ENCODE measurements around the gene IDI1.
"Not testable (repeated sequence)": the region's sequence is repeated elsewhere in the genome, so short reads cannot be mapped to it uniquely, and the experiment has no call there.

IDI1 gene

DNA sequence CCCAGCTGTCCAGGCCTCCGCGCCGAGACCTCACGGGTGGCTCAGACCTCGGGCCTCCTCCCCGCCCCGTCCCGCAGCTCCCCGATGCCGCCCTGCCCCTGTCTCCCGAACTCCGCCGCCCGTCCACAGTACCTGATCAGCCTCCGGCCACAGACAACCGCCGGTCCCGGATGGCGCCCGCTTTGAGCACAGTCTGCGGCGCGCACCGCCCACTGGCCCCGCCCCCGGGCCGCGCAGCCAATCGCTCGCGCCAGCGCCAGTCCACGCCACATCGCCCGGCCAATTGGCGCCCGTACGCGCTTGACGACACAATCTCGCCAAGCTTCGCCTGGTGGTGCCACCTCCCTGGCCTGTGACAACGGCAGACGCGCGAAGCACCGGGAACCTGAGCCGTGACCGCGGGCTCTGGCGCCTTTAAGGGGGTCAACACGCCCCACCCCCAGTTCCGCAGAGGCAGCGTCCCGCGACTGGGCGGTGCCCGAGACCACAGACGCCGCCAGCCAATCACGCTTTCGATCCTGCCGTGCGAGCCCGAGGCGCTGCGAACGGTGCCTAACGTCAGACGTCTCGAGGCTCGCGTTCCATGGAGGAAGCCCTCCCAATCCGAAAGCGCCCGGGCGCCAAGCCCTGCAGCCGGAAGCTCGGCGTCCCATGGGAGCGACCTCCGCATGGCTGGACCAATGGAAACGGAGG is at the start of gene IDI1:
Gene IDI1, minus strand, starts transcription at position 388 of the 693 bp plus-strand sequence. Its CDS starts 116 bp downstream, at position 272.
- DNase-seq: peak; percentile 83

DNA sequence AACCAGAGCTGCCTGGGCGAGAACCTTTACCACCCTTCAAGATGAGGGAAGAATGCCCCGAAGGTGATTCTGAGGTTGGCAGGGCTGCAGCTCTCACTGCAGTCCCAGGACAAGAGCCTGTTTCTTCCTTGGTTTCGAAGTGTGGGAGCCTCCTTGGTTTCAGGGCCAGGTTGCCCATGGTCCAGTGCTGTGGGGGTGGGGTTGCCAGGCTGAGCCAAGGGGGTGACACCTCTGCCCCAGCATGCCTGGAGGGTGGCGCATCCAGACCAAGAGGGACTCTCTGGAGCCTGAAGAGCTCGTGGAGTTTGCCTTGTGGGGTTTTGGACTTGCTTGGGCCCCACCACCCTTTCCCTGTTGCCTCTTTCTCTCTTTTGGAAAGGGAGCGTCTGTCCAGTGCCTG is 48.5 kb upstream of the IDI1 start:
- DNase-seq: no peak

DNA sequence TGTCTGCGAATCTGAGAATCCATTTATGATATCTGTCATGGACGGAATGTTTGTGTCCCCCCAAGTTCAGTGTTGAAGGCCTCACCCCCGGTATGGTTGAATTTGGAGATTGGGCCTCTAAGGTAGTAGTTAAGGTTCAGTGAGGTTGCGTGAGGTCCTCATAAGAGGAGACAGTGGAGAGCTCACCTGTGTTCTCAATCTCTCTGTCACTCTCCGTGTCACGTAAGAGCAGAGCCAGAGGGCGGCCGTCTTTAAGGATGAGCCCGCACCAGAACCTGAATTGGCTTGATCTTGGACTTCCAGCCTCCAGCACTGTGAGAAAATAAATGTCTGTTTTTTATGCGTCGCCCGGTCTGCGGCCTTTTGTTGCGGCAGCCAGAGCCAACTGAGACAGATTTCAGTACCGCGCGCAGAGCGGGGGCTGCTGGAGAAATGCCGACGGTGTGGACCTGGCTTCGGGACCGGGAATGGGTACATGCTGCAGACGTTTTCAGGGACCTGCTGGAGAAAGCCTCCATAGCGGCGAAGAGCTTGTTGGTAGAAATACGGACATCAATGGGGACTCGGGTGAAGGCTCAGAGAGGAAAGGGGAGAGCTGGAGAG is 47.5 kb upstream of the IDI1 start:
- DNase-seq: no peak

DNA sequence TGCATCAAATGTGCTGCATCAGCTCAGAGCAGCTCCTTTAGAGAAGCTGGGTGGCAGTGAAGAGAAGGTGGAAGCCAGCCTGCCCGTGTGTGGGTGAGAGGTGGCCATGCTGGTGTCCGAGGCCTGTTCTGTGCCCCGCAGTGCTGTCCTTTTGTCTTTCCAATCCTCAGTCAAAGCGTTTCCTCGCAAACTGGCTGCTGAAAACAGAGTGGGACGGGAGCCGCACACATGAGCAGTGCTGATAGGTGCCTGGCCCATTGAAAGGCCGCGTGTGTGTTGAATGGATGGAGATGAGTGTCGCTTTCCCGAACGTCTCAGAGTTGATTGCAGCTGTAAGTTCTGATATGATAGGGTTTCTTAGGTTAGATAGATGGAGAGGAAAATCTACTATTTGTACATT is 46.6 kb upstream of the IDI1 start:
- DNase-seq: no peak

DNA sequence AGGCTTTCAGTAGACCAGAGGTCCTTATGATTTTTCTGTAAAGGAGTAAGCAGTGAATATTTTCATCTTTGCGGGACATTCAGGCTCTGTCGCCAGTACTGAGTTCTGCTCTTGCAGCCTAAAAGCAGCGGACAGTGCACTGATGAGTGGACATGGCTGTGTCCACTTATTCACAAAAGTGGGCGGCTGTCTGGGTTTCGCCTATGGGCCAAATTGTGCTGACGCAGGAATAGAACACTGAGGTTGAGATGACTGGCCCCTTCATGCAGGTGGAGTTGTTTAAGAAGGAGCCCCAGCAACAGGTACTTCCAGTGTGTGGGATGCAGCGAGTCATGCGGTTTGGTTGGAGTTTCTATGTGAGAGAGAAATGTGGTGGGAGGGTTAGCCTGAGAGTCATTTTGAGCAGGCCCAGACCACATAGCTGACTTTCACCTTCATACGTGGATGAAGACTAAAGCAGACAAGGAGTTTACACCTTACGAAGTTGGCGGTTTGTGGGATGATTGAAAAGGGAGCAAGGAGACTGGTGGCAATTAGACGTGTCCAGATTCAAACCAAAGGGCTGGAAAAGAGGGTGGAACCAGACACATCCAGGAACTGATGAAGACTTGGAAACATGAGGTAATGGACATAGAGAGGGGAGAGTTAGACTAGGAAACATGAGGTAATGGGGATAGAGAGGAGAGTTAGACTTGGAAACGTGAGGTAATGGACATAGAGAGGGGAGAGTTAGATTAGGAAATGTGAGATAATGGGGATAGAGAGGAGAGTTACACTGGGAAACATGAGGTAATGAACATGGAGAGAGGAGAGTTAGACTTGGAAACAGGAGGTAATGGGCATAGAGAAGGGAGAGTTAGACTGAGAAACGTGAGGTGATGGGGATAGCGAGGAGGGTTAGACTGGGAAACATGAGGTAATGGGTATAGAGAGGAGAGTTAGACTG is 45.5 kb upstream of the IDI1 start:
- no peak for DNase-seq

DNA sequence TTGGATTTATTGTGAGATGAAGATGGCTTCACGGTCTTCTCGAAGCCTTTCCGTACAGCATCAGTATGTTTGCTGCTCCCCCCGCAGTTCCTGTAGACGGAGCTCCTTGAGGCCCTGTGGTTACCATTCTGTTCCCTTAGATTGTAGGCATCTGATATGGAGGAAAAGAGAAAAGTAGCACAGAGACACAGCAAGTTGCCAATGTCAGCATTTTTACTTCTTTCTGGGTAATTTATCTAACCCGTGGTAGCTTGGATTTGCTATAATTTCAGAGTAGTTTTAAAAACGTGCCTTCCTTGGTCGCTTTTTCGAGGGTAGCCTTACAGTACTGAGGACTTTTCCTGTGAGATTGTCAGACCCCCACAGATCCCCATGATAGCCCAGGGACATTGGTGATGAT is 44.8 kb upstream of the IDI1 start:
- no peak for DNase-seq

DNA sequence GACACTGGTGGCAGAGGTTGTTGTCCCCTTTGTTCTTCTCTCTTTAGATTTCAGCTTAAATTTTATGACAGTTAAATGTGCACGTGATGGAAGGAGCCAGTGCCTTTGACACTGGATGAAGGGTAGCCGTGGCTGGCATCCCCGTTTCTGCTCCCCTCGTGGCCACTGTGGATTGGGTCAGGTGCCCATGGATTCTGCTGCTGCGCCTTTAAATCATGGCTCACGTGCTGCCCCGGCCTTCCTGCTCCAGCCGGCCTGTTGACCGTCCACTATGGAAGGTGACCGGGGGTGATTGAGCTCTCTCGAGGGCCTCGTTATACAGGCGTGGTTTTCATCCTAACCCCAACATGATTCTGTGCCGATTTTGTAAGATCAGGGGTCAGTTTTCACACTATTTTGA is 41.8 kb upstream of the IDI1 start:
- DNase-seq: no peak

DNA sequence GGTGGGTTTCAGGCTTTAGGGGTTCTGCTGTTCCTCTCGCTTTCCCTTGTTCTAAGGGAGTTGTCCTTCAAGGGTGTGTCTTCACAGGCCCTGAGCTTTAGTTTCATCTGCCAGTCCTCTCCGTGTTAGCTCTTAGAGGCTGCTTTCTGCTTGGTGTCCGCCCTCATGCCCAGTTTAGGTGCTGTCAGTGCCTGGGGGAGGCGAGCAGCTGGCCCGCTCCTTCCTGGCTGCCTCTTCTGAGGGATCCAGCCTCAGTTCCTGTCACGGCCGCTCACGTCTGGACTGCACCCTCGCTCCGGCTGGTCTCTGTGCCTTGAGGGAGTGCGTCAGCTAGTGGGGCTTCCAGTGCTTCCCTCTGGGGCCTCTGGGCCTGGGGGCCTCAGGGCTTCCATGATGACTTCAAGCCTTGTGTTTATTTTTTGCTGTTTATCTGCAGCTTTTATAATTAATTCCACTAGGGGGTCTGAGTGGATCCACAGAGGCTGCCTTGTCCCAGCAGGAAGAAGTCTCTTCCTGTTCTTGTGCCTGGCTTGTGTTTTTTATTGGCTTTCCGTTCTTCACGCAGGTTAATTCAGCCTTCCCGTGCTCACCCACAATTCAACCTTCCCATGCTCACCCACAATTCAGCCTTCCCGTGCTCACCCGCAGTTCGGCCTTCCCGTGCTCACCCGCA is 40.2 kb upstream of the IDI1 start:
- DNase-seq: no peak

DNA sequence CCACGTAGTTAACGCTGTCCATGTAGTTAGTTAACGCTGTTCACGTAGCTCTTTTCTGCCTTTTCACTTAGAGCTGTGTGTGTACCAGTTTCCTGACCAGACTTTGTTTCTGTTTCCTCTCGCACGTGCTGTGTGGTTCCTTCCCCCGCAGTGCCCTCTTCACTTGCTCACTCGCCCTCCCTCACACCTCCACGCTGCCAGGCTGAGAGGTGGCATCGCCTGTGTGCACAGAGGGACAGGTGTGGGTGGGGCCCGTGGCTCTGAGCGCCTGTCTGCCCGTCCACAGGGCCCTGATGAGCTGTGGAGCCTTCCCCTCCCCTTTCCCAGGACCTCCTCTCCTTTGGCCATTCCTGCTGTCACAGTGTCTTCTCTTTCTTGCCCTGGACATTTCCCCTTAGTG is 37.9 kb upstream of the IDI1 start:
- no peak for DNase-seq

DNA sequence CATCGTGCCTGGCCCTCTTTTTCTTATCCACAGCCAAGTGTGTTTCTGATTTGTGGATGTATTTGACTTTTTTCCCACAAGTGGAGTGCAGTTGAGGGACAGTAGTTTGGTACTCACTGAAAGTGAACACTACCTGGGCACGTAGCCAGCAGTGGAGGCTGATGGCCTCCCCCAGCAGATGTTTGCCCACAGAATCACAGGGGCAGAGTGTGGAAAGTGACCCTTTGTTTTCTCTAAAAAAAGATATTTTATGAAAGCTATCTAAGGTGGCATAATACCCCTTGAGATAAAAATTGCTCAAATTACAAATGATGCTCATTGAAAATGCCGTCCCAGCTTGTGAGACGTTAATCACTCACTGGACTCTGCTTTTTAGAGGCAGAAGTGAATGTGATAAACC is 36.3 kb upstream of the IDI1 start:
- DNase-seq: no peak

DNA sequence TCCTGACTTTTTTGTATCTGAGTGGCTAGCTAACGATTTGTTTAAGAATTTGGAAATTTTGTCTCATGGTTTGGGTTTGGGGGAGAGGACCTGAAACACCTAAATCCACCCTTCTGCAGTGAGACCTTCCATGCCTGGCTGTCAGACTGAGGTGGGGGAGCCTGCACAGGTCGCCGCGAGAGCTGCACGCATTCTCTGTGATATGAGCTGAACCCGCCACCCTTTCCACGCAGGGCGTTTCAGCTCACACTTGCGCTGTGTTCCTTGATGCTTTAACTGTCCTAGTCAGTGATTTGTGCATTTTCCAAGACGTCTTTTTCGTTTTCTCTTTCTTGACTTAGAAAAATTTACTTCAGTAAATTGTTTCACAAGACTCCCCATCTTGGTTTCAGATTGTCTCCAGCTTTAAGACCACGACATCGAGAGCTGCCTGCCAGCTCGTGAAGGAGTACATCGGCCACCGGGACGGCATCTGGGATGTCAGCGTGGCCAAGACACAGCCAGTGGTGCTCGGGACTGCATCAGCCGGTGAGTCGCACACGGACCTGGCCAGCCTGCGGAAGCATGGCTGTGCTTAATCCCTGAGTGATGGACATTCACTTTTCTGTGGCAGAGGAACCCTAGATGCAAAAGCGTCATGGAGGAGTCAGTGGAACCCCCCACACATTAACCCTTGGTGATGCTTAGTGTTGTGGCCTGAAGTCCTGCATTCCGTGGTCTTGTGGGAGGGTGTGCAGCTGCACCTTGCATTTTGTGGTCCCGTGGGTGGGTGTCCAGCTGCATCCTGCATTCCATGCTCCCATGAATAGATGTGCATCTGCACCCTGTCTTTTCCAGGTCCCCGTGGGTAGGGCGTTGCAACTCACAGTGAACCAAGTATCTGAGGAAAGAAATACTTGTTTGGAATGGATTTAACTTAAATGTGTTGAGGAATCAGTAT is 35.4 kb upstream of the IDI1 start:
- no peak for DNase-seq

DNA sequence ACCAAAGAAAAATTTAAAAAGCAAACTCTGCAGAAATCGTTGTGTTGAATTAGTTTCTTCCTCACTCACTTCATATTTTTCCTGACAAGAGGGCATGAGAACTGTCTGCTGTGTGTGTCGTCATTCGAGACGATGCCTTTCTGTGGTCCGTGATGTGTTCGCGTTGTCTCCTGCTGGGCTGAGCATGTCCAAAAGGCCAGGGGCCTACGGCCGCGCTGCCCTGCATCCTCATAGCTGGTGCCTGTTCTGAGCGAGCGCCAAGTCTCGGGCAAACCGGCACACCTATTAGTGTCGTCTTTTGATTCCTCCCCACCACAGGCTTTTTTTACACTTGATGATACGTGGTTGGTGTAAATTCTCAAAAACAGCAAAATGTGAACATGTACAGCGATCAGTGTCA is 34.7 kb upstream of the IDI1 start:
- DNase-seq: no peak

DNA sequence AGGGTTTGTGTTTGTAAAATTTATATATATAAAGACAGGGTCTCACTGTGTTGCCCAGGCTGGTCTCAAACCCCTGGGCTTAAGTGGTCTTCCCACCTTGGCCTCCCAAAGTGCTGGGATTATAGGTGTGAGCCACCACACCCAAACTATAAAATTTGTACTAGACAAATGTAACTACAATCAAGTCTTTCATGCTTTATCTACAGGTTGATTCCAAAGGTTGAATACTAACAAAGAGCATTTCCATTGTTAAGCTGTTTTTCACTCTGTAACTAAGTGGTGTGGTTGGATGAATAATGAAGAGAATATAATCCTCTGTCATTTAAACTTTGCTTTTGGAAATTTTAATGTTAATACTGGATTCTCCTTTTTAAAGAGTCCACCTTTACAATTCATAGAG is 29.7 kb upstream of the IDI1 start:
- no peak for DNase-seq

DNA sequence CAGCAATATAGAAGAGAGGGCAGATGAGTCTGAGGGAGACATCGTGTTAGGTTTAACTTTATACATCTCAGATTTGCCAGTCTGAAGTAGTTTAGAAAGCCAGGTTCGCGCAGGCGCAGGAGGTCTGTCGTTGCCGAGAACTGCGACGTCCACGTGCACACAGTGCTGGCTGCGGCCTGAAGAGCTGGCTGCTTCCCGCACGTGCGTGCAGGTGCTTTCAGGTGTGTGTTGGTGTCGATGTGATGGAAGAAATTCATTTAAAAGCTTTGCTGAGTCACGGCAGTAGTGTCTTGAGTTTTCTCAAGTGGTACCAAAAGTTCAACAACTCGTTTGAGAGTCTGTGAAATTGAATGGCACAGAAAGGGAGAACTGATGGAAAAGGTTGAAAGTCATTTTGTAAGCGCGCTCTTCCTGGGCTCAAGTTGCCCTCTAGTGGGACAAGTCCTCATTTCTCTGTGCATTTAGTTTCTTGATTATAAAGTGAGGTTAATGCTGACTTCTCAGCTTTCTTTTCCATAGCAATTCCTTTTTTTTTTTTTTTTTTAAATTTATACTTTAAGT is 25.9 kb upstream of the IDI1 start:
- DNase-seq: no peak

DNA sequence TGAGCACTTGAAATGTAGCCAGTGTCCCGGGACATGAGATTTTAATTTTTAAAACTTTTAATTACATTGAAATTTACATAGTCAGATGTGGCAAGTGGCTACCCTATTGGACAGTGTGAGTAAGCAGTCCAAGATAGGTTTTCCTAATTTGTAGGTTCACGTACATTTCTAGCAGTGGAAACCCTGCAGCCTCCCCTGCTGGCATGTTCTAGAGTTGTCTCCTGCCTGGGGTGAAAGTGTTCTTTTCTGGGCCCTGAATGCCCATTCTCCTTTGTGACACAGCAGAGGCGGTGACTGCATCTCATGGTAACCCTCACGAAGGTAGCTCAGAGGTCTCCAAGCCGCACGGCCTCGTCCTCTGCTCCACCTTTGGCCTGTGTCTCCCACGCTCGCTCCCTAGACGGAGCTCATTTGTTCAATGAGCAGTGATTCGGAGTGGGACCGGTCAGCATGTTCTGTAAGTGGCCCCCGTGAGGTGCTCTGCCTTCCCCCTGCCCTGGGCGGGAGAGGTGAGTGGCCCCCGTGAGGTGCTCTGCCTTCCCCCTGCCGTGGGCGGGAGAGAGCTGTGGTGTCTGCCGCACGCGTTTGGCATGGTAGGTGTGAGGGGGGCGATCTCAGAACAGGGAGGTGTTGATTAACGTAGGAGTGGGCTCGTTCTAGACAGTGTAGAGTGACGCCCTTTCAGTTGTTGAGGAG is 25.3 kb upstream of the IDI1 start:
- DNase-seq: no peak

DNA sequence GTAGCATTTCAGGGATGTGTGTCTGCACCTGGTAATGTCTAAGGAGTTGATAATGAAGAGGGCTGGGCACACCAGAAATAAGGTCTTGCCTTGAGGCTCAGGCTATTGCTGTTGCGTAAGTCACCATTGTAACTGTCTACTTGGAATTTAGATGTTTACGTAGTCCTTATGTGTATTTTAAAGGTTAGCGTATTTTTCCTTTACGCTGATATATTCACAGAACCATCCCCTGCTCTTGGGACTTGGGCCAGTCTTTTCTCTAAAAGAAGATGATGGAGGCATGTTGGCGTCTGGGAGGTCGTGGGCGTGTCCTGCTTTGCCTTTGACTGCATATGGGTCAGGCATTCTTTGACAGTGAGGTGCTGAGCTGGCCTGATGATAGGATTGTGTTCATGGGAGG is 22.0 kb upstream of the IDI1 start:
- DNase-seq: no peak

DNA sequence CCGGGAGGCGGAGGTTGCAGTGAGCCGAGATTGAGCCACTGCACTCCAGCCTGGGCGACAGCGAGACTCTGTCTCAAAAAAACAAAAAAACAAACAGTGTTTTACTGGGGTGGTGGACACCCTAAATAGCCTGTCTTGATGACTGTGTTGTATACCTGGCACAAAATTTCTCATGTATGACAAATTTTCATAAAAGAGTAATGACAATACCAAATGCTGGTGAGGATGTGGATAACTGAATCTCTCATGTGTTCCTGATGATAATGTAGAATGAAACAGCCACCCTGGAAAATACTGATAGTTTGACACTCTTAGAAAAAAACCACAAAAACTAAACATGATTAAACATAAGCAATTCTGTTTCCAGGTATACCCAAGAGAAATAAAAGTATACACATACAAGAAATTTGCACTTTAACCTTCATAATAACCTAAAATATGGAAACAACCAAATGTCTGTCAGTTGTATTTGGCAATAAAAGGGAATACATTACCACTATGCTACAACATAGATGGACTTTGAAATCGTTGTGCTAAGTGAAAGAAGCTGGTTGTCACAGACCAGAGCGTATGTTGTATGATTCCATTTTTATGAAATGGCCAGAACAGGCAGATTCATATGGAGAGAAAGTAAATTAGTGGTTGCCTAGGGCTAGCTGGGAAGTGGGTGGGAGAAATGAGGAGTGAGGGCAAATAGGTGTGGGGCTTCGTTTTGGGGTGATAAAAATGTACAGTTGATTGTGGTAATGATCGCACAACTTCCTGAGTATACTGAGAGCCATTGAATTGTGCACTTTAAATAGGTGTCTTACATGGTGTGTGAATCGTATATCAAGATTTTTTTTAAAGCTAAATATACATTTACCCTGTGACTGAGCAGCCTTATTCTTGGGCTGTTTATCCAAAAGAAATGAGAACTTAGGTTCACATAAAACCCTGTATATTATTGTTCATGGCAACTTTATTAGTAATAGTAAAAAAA is 19.8 kb upstream of the IDI1 start:
- no peak for DNase-seq

DNA sequence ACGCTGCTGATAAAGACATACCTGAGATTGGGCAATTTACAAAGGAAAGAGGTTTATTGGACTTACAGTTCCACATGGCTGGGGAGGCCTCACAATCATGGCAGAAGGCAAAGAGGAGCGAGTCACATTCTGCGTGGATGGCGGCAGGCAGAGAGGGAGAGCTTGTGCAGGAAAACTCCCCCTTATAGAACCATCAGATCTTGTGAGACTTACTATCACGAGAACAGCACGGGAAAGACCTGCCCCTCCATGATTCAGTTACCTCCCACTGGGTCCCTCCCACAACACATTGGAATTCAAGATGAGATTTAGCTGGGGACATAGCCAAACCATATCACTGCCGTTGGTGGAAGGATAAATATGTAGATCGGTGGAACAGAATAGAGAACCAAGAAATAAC is 17.8 kb upstream of the IDI1 start:
- not testable (repeated sequence) for DNase-seq

DNA sequence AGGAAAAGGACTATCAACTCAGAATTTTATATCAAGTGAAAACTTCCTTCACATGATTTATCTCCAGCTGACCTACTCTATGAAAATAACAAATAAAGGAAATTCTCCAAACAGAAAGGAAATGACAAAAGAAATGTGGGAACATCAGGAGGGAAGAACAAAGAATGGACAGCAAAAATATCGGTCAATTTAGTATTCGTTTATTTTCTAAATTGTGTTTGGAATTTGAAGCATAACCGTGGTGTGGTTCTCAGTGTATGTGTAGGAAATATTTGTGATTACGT is 16.0 kb upstream of the IDI1 start:
- no peak for DNase-seq

DNA sequence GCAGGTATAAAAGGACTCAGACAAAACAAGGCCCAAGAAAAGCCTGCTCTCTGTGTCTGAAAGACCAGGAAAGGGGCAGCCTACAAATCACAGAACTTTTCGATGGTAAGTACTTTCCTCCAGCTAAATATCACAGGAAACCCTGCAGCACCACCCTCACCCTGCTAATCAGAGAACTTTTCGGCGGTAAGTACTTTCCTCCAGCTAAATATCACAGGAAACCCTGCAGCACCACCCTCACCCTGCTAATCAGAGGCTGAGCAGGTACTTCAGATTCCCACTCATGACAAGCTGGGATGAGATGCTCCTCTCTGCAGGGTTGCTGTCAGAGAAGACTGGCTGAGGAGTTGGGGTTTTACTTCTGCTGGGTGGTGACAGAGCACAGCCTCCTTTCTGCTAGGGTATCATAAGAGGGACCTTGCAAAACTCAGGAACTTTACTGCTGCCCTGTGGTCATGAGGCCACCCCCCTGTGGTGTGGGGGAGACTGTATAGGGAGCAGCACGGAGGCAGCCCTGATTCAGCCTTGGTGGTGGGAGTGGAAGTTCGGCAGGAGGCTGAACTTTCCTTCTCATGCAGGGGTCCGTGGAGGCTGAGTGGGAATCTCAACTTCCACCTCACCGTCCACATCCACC is 14.4 kb upstream of the IDI1 start:
- no peak for DNase-seq

Measured in NCI-H2029 treated with DMSO at 0.1 percent for 48 hours (cell line).